ENCODE data around the gene CASP14.
A peak's percentile ranks its signal among the peaks of the same experiment; 100 is the strongest.
"Not testable (repeated sequence)": the region's sequence is repeated elsewhere in the genome, so short reads cannot be mapped to it uniquely, and the experiment has no call there.

The CASP14 gene

GRCh38 chr19:15072930-15073647 lies 23.8 kb downstream of the CASP14 start:
- no peak for DNase-seq

DNA sequence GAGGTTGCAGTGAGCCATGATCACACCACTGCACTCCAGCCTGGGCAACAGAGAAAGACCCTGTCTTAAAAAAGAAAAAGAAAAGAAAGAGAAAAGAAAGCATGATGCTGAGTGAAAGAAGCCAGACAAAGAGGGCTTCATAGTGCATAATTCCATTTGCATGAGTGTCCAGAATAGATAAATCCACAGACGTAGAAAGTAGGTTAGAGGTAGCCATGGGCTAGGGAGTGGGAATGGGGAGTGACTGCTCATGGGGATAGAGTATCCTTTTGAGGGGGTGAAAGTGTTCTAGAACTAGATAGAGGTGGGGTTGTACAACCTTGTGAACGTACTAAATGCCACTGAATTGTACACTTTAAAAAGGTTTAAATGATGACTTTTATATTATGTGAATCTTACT lies 25.1 kb downstream of the CASP14 start:
- DNase-seq, result no peak

GRCh38 chr19:15075806-15076205 lies 26.5 kb downstream of the CASP14 start:
- no peak for DNase-seq

DNA sequence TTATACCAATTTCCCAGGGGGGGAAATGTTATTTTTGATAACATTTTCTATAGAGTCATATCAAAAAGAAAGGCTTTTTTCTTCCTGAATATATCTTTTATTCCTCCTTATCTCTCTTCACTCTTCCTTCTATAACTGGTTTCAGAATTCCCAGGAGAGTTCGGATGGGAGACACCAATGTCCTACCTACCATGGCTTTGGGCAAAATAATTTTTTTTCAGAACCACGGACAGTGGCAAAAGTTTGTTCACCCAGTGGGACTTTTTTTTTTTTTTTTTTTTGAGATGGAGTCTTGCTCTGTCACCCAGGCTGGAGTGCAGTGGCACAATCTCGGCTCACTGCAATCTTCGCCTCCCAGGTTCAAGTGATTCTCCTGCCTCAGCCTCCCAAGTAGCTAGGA lies 30.7 kb downstream of the CASP14 start:
- not testable (repeated sequence) for DNase-seq

- no peak for DNase-seq
These were observed 32.6 kb downstream of the CASP14 start, which contains the start of gene OR1I1 for GRCh38 chr19:15081911-15082310. OR1I1 (plus strand) TSS chr19:15082211; CDS start chr19:15087066, 4,855 bp downstream.

GRCh38 chr19:15087182-15087581 lies 37.9 kb downstream of the CASP14 start:
- DNase-seq, result no peak

- DNase-seq, result peak; percentile 25
These were observed 42.9 kb downstream of the CASP14 start for GRCh38 chr19:15091918-15092753.

DNA sequence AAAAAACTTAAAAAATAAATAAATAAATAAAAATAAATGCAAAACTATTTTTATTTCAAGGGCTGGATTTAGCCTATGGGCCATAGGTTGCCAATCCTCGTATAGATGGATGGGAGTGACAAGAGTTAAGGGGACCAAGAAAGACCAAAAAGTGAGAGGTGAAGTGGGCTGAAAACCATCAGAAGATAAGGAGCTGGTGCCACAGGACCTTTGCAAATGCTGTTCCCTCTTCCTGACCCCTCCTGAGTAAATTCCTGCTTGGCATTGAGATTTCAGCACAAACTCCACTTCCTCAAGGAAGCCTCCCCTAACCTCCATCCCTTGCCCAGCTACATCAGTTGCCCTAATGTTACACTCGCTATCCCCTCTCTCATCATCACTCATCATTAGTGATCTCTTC lies 43.7 kb downstream of the CASP14 start:
- DNase-seq, result no peak

- DNase-seq, result no peak
These were observed 46.9 kb downstream of the CASP14 start for GRCh38 chr19:15096223-15096622.

- DNase-seq, result not testable (repeated sequence)
These were observed 48.7 kb downstream of the CASP14 start for GRCh38 chr19:15097980-15098379.

GRCh38 chr19:15098460-15098859 lies 49.2 kb downstream of the CASP14 start:
- no peak for DNase-seq

GRCh38 chr19:15099017-15099582 lies 49.8 kb downstream of the CASP14 start:
- DNase-seq, result no peak

GRCh38 chr19:15101479-15102082 lies 52.3 kb downstream of the CASP14 start:
- DNase-seq, result no peak

DNA sequence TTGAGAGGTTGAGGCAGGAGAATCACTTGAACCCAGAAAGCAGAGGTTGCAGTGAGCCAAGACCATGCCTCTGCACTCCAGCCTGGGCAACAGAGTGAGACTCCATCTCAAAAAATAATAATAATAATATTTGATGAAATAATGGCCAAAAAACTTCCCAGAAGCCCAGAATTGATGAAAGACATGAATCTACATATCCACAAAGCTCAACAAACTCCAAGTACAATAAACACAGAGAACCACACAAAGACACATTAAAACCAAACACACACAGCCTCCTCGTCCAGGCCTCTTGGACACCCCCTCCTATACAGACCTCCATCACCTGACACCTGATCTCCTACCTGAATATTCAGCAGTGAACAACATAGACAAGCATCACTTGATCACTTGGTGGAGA lies 54.7 kb downstream of the CASP14 start:
- no peak for DNase-seq

GRCh38 chr19:15104411-15104810 lies 55.1 kb downstream of the CASP14 start:
- no peak for DNase-seq

- no peak for DNase-seq
These were observed 55.8 kb downstream of the CASP14 start for GRCh38 chr19:15105044-15105443.

- DNase-seq, result peak; percentile 87
These were observed 58.1 kb downstream of the CASP14 start, which contains the start of gene SYDE1 for GRCh38 chr19:15107061-15108010. SYDE1 (plus strand) TSS chr19:15107401; CDS start chr19:15107434, 33 bp downstream.

All from right hindlimb (tissue), 1 donor.